Adrenal gland (tissue), 5 donors: ENCODE data around the gene SLC2A4.

Experiments
- CTCF ChIP-seq, 6 experiments: fragments of 450-650 bp in 4 of 6; fragments of 200-600 bp in 2 of 6; sonication (generic) in 1 of 6; IDR thresholded peaks; 1 replicate in 5 of 6; 2 replicates in 1 of 6; pipeline versions ENCODE4 v1.5.1 to v1.8.0; 2016 to 2021; ENCODE audit warnings: antibody characterized with exemption in 6 of 6, mild to moderate bottlenecking in 2 of 6, moderate library complexity in 1 of 6
- POLR2A ChIP-seq, 2 donors: fragments of 450-650 bp; IDR thresholded peaks; one replicate each; pipeline ENCODE4 v1.6.1; 2017; ENCODE audit warnings: antibody characterized with exemption in 2 of 2, mild to moderate bottlenecking in 2 of 2, moderate library complexity in 1 of 2
- donor health status: DM: no; HTN: no; CAD: no.

GRCh38 chr17:7238420-7239090 is 43.0 kb upstream of the SLC2A4 start:
- TF ChIP-seq CTCF (IDR thresholded peaks at IDR 0.05) (no peak), POLR2A (IDR thresholded peaks at IDR 0.05) (peak in 1 of 2 donors; percentile 2)
